IPS-NIHi7 (cell line): ENCODE results near the gene SLC48A1.
"Not testable (repeated sequence)": the region's sequence is repeated elsewhere in the genome, so short reads cannot be mapped to it uniquely, and the experiment has no call there.

ENCODE experiments used
- DNase-seq: peaks from one replicate; pipeline ENCODE4 v3.0.0; 2012; ENCODE audit warnings: mixed read lengths; ENCODE audit errors: extremely low spot score

Gene SLC48A1

GRCh38 chr12:47791351-47791746 lies 18.3 kb downstream of the SLC48A1 start:
- no peak for DNase-seq

GRCh38 chr12:47791874-47792273 lies 18.8 kb downstream of the SLC48A1 start:
- DNase-seq: no peak

- DNase-seq: no peak
Observed at GRCh38 chr12:47793015-47793681, 20.1 kb downstream of the SLC48A1 start.

GRCh38 chr12:47794679-47795078 lies 21.6 kb downstream of the SLC48A1 start:
- DNase-seq: no peak

- DNase-seq: no peak
Observed at GRCh38 chr12:47795121-47795813, 22.2 kb downstream of the SLC48A1 start.

GRCh38 chr12:47795814-47796411 lies 22.9 kb downstream of the SLC48A1 start:
- DNase-seq: no peak

GRCh38 chr12:47797441-47797840 lies 24.4 kb downstream of the SLC48A1 start:
- DNase-seq: peak; percentile 76

GRCh38 chr12:47798382-47798948 lies 25.4 kb downstream of the SLC48A1 start:
- DNase-seq: no peak

GRCh38 chr12:47799357-47799955 lies 26.4 kb downstream of the SLC48A1 start:
- DNase-seq: no peak

- no peak for DNase-seq
Observed at GRCh38 chr12:47800582-47800981, 27.5 kb downstream of the SLC48A1 start.

- no peak for DNase-seq
Observed at GRCh38 chr12:47801170-47801903, 28.3 kb downstream of the SLC48A1 start.

- no peak for DNase-seq
Observed at GRCh38 chr12:47801904-47802246, 28.8 kb downstream of the SLC48A1 start.

GRCh38 chr12:47802312-47802711 lies 29.3 kb downstream of the SLC48A1 start:
- DNase-seq: no peak

GRCh38 chr12:47803191-47803875 lies 30.3 kb downstream of the SLC48A1 start:
- DNase-seq: no peak

- DNase-seq: no peak
Observed at GRCh38 chr12:47804171-47804570, 31.1 kb downstream of the SLC48A1 start.

GRCh38 chr12:47805417-47805816 lies 32.4 kb downstream of the SLC48A1 start:
- DNase-seq: no peak

GRCh38 chr12:47807338-47807737 lies 34.3 kb downstream of the SLC48A1 start:
- DNase-seq: no peak

GRCh38 chr12:47808050-47808449 lies 35.0 kb downstream of the SLC48A1 start:
- DNase-seq: no peak

GRCh38 chr12:47808574-47809365 lies 35.7 kb downstream of the SLC48A1 start:
- DNase-seq: no peak

- DNase-seq: not testable (repeated sequence)
Observed at GRCh38 chr12:47809518-47809917, 36.5 kb downstream of the SLC48A1 start.
